GM23248 (cell line): ENCODE results near the gene TARS1.

ENCODE experiments used
- EZH2 ChIP-seq: fragments of 200-600 bp; sonication (generic); IDR thresholded peaks from 2 replicates; pipeline ENCODE4 v1.6.1; 2018; ENCODE audit warnings: antibody characterized with exemption, mild to moderate bottlenecking; ENCODE audit not compliant: insufficient read depth, poor library complexity, severe bottlenecking
- EZH2phosphoT487 ChIP-seq: fragments of 200-600 bp; sonication (generic); IDR thresholded peaks from 2 replicates; pipeline ENCODE4 v1.6.1; 2018; ENCODE audit warnings: antibody characterized with exemption, moderate library complexity, mild to moderate bottlenecking, low read depth; ENCODE audit not compliant: insufficient read depth

DNA sequence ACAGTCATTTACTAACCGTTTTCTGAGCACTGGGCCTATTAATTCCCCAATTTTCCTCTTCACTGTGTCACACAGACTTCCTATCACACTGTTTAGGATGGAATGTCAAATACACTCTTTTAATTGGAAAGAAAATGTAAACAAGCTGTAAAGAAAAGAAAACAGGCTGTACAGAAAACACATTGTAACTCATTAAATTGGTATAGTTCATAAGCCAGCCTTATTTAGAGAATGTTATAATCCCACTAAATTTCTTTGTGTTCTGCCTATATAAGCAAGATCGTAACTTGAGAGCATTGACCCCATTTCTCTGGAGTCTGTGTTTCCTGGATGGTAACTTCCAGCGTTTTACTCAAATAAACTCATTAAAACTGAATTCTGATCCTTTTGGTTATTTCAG, 46.5 kb downstream of the TARS1 start:
- no peak for TF ChIP-seq EZH2
- no peak for TF ChIP-seq EZH2phosphoT487
